Ectodermal cell (in vitro differentiated cells): ENCODE measurements around the gene PGM2.
A peak's percentile ranks its signal among the peaks of the same experiment; 100 is the strongest.

ENCODE experiments used
- H3K27ac ChIP-seq: 2 replicates; pipeline ENCODE4 v1.7.0; 2013; ENCODE audit warnings: mild to moderate bottlenecking, low read depth, low read length; ENCODE audit not compliant: insufficient read depth, poor library complexity, severe bottlenecking
- H3K27me3 ChIP-seq: 2 replicates; pipeline ENCODE4 v1.7.0; 2013; ENCODE audit warnings: mild to moderate bottlenecking, low read length; ENCODE audit not compliant: insufficient read depth, control insufficient read depth, poor library complexity, severe bottlenecking
- H3K36me3 ChIP-seq: one replicate; pipeline ENCODE4 v1.7.0; 2013; ENCODE audit warnings: low read length; ENCODE audit not compliant: control insufficient read depth, insufficient read depth
- H3K4me1 ChIP-seq: one replicate; pipeline ENCODE4 v1.7.0; 2013; ENCODE audit warnings: low read length; ENCODE audit not compliant: control insufficient read depth, insufficient read depth
- H3K4me3 ChIP-seq: 2 replicates; pipeline ENCODE4 v1.7.0; 2013; ENCODE audit warnings: low read depth, low read length, control low read depth; ENCODE audit not compliant: insufficient read depth
- H3K9me3 ChIP-seq: 2 replicates; pipeline ENCODE4 v1.7.0; 2013; ENCODE audit warnings: mild to moderate bottlenecking, low read length, moderate library complexity; ENCODE audit not compliant: control insufficient read depth
- WGBS, 2 experiments: methylation state at CpG; one replicate each; pipeline ENCODE4 v1.1.7; 2013; ENCODE audit warnings: missing lambda C conversion rate in 2 of 2; 5-methylcytosine and 5-hydroxymethylcytosine counted together

The PGM2 gene

DNA sequence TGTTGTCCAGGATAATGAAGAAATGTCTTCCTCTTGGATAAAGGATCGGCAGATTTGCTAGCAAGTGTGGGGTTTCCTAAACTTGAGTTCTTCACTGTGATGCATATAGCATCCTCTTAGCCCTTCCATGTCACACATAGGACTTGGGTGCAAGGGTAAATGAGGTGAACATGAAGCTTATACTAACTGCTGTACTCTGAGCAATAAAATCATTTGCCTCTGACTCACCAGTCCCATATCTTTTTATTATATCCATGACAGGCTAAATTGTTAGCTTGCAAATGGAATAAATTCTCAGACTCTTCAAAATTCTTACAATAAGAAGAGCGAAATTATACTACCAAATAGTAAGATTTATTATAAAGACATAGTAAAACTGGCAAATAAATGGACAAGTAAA, 49.7 kb downstream of the PGM2 start:
- no peaks in the 10 kb centered on the region for H3K9me3 ChIP-seq
- WGBS, 2 experiments = 84 to 100% methylated on average over 1 of the region's 2 CpGs
- H3K27ac ChIP-seq = no peak overlapping the region
- no peak overlapping the region for H3K4me3 ChIP-seq
- no peaks in the 10 kb centered on the region for H3K27me3 ChIP-seq
- no peaks in the 10 kb centered on the region for H3K36me3 ChIP-seq
- no peaks in the 10 kb centered on the region for H3K4me1 ChIP-seq

DNA sequence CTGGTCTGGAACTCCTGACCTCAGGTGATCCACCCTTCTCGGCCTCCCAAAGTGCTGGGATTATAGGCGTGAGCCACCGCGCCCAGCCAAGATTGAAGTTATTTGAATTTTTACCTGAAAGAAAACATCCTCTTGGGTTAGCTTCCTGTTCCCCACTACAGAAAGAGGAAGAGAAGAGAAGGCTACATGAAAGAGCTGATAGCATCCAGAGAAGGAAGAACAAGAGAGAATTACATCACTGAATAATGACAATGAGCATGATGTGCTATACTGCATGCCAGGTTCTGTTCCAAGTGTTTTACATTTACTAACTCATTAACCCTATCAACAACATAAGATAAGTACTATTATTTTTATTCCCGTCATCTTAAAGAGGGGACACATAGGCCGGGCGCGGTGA, 52.9 kb downstream of the PGM2 start:
- H3K4me1 ChIP-seq = no peaks in the 10 kb centered on the region
- no peaks in the 10 kb centered on the region for H3K27me3 ChIP-seq
- 88 to 95% methylated on average over 8 of the region's 8 CpGs for WGBS, 2 experiments
- no peaks in the 10 kb centered on the region for H3K36me3 ChIP-seq
- H3K4me3 ChIP-seq = no peak overlapping the region
- no peaks in the 10 kb centered on the region for H3K9me3 ChIP-seq
- no peak overlapping the region for H3K27ac ChIP-seq

DNA sequence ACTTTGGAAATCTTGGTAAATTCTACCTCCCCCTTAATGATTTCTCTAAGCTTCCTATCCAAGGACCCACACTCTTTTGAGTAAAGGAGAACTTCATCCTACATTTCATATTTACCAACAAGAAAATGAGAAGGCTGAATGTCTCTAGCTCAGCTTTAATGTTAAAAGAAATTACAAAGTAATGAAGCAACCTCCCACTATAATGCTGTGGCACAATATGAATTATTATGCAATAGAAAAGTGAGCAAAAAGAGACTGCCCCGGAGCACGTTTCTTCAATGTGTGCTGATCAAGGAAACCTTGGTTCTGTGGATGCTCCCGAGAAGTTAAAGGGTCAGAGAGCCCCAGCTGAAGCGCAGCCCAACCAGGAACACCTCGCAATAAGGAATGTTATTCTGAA, 55.3 kb downstream of the PGM2 start:
- Histone ChIP-seq H3K27ac (no peak overlapping the region), H3K27me3 (peaks cover 9% of the 10 kb centered on the region), H3K4me1 (no peaks in the 10 kb centered on the region), H3K9me3 (no peaks in the 10 kb centered on the region), H3K4me3 (no peak overlapping the region), H3K36me3 (no peaks in the 10 kb centered on the region)
- 89 to 90% methylated on average over 5 of the region's 5 CpGs for WGBS, 2 experiments

DNA sequence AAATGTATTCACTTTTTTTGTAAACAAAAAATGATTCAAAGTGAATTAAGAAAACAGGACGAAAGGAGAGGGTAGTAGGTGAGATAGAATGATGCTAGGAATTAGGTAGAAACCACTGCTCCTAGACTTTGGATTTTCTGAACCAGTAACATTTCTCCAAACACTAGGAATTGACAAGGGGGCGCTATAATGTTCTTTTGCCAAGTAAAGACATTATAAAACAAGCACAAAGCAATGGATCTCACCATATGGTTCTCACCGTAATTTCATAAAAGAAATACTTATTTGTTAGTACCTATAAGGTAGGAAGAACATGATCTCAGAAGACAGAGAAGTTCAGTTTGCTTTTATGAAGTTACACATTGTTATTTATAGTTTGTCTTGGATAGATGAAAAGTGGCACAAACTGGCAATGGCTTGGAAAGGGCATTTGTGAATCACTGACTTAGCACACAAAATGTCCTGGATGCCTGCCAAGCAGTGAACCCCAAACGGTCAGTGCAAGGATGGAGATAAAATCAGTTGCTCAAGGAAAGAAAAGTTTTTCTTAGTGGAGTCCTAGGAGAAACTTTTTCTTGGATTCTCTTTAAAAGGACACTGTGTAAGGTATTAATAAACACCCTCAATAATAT, 56.3 kb downstream of the PGM2 start:
- H3K27me3 ChIP-seq = peaks cover 14% of the 10 kb centered on the region
- H3K27ac ChIP-seq = no peak overlapping the region
- no peaks in the 10 kb centered on the region for H3K4me1 ChIP-seq
- H3K9me3 ChIP-seq = no peaks in the 10 kb centered on the region
- H3K4me3 ChIP-seq = no peak overlapping the region
- H3K36me3 ChIP-seq = no peaks in the 10 kb centered on the region
- 61 to 62% methylated on average over 4 of the region's 4 CpGs for WGBS, 2 experiments

DNA sequence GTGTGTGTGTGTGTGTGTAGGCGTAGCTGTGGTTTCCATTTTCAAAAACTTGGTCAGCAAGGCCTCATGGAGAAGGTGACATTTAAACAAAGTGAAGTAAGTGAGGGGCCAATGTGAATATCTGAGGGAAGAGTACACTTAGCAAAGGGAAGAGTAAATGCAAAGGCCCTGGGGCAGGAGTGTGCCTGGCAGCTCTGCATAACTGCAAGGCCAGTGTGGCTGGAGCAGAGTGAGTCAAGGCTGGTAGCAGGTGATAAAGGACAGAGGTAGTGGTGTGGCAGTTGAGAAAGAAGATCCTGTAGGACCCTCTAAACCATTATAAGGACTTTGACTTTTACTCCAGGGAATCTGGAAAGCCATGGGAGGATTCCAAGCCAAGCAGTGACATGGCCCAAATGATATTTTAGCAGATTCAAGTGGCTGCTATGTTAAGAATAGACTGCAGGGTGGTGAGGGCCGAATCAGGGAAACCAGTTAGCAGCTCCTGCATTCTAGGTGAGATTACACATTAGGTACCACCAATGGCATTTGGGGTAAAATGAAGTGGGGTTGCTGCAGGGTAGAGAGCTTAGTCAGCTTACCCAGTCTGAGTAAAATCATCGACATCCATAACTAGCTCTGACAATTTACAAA, 58.5 kb downstream of the PGM2 start:
- H3K27ac ChIP-seq = no peak overlapping the region
- no peaks in the 10 kb centered on the region for H3K4me1 ChIP-seq
- H3K27me3 ChIP-seq = peaks cover 36% of the 10 kb centered on the region
- no peaks in the 10 kb centered on the region for H3K9me3 ChIP-seq
- no peaks in the 10 kb centered on the region for H3K36me3 ChIP-seq
- H3K4me3 ChIP-seq = no peak overlapping the region
- 78 to 84% methylated on average over 3 of the region's 3 CpGs for WGBS, 2 experiments

DNA sequence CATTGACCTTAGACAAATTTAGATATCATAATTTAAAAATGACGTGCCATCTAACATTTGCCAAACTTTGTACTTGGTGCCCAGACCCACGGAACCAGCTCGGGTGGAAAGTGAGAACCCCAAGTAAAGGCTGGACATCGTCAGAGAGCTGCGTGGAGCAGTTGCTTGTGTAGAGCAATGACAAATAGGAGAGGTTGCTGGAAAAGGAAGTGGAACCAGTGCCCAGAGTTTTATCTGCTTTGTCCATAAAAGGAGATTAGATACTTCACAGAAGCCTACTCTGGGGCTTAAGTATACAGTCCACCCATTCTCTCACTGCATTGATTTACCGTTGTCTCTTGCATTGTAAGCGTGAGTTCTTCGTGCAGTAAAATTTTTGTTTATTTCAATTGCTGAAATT, 59.0 kb downstream of the PGM2 start:
- Histone ChIP-seq H3K9me3 (no peaks in the 10 kb centered on the region), H3K4me3 (no peak overlapping the region), H3K27ac (no peak overlapping the region), H3K36me3 (no peaks in the 10 kb centered on the region), H3K4me1 (no peaks in the 10 kb centered on the region), H3K27me3 (peaks cover 41% of the 10 kb centered on the region)
- 91 to 95% methylated on average over 6 to 8 of the region's 8 CpGs for WGBS, 2 experiments

DNA sequence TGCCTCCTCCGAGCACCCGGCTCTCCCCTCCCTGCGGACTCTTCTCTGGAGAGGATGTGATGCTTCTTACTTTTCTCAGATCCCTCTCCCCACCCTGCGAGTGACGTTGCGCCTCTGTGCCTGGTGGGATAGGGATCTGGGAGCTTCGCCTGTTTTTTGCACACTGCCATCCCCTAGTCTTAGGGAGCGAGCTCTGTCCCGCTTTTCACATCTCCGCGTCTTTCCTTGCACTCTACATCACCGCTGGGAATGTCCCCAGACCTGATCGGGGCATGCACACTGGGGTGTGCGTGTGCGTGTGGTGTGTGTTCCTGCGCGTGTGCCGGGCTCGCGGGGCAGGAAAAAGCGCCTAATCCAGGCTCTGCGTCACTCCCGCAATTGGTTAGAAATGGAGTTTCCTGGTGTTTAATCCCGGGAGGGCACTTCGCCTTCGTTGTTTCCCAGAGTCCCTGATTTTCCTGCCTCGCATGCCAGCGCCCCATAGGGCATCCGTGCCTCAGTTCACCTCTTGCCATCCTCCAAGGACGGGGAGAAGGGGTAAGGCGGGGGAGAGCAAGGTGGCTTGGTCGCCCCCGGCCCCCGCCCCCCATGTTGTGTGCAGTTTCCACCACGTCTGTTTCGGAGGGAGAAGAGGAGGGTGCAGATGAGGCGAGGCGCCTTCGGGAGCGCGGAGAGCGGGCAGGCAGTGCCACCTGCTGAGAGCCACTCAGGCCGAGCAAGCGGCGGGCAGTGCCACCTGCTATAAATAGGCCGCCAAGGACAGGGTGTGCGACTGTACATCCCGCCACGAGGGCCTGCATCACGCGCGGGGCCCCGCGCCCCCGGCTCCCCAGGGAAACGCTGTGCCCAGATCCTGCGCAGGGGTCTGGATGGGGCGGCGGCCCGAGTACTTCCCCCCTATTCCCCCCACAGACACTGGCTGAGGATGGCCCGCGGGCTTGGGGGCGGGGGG, 63.6 kb downstream of the PGM2 start:
- Histone ChIP-seq H3K9me3 (no peaks in the 10 kb centered on the region), H3K27me3 (peaks cover 69% of the 10 kb centered on the region), H3K4me3 (peak overlapping the region; percentile 44), H3K4me1 (no peaks in the 10 kb centered on the region), H3K36me3 (no peaks in the 10 kb centered on the region), H3K27ac (no peak overlapping the region)
- WGBS, 2 experiments = 6 to 7% methylated on average over 63 of the region's 63 CpGs

DNA sequence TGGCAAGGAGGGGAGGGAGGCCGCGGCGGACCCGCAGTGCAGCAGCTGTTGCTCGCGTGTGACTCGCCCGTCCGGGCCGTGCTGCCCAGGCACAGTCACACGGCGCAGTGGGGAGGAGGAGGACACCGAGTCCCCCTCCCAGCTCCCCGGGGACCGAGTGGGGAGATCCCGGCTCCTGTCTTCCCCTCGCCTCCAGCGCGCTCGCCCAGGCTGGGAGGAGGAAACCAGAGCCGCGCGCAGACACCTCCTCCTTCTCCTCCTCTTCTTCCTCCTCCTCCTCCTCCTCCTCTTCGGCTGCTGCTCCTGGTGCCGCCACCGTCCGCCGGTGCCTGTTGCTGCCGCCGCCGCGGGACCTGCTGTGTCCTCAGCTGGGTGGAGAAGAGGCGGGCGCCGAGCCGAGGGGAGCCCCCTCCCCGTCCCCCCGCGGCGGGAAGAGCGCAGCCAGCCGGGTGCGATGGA, 64.3 kb downstream of the PGM2 start, which contains the start of gene TBC1D1:
TSS of gene TBC1D1 (plus strand) at position 284 of the 459 bp plus-strand sequence. CDS start 11,012 bp downstream, outside the sequence.
- H3K4me1 ChIP-seq = no peaks in the 10 kb centered on the region
- peaks cover 64% of the 10 kb centered on the region for H3K27me3 ChIP-seq
- H3K9me3 ChIP-seq = no peaks in the 10 kb centered on the region
- H3K4me3 ChIP-seq = peak within 1 kb of the TSS; percentile 44
- no peaks in the 10 kb centered on the region for H3K36me3 ChIP-seq
- 0 to 1% methylated on average over 43 of the region's 43 CpGs for WGBS, 2 experiments
- H3K27ac ChIP-seq = no peak within 1 kb of the TSS

DNA sequence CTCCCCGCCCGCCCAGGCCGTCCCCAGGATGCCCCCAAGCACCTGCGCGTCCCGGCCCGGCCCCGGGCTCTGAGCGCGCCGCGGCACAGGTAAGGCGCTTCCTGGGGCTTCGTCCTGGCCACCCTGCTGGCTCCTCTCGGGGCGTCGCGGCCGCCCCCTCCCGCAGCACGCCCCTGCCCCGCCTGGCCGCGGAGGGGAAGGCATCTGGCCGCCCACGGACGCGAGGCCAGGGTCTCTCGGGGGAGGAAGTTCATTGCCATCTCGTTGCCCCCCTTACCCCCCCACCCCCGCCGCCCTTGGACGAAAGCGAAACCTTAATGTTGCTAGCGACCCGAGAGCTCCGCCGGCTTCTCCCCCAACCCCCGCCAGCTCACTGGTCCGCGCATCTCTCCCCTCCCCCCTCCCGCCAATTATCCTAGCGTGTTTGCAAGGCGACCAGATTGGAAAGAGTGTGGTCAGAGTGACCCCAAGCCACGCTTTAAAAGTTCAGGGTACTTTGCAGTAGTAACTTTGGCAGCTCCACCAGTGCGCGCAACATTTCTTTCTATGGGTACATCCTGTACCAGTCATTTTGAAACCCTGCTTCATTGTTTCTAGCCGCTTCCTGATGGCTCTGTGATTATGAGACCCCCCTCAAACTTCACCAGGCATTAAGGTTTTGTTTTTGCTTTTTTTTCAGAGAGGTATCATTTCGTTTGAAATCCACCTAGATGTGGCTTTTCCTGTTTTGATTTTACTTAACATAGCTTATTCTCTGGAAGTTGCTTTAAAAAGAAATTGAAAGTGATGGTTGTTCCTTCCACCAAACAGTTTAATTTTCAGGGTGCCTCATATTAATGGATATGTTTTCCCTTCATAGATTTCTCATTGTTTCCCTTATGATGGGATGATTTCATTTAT, 65.0 kb downstream of the PGM2 start:
- Histone ChIP-seq H3K9me3 (no peaks in the 10 kb centered on the region), H3K4me1 (no peaks in the 10 kb centered on the region), H3K36me3 (no peaks in the 10 kb centered on the region), H3K27me3 (peaks cover 61% of the 10 kb centered on the region), H3K4me3 (peak overlapping the region; percentile 44), H3K27ac (no peak overlapping the region)
- 2% methylated on average over 45 to 49 of the region's 49 CpGs for WGBS, 2 experiments
